ENCODE measurements around the gene PLSCR4. TPM values are rescaled to one million over a fixed set of nuclear protein-coding genes. Genes with fewer than 3 reads are reported as not detected.

Gene PLSCR4
- total and polyA plus RNA-seq, 4 donors = 19.5 to 56.4 (median 34.9) TPM

DNA sequence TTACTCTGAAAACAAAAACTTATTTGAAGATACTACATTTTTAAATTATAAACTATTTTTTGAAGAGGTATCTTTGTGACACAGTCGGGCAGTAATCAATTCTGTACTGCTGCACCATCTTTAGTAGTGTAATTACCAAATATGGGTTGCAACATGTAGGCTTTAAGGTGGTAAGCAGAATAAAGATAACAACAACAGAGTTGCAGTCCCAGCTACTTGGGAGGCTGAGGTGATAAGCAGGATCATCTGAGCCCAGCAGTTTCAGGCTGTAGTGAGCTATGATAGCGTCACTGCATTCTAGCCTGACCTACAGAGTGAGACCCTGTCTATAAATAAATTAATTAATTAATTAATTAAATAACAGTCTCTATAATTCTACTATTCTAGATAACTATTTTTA is 95.9 kb downstream of the PLSCR4 start:
- Histone ChIP-seq H3K9ac (ENCODE audit: low read depth in 1 of 2, low read length in 2 of 2) (no peak overlapping the region), H3K27me3 (ENCODE audit: control insufficient read depth in 4 of 4, insufficient read depth in 4 of 4, low read length in 3 of 4) (no peaks in the 10 kb centered on the region), H3K36me3 (ENCODE audit: control insufficient read depth in 4 of 4, insufficient read depth in 3 of 4, low read depth in 1 of 4, low read length in 3 of 4) (peaks cover 0 to 2% (median 0%) of the 10 kb centered on the region in 4 donors), H3K4me1 (ENCODE audit: control insufficient read depth in 4 of 4, insufficient read depth in 4 of 4, low read length in 3 of 4) (peaks cover 9 to 67% (median 40%) of the 10 kb centered on the region in 4 donors), H3K27ac (ENCODE audit: low read depth in 1 of 2, low read length in 2 of 2) (no peak overlapping the region), H3K9me3 (ENCODE audit: control insufficient read depth in 4 of 4, low read length in 3 of 4) (no peaks in the 10 kb centered on the region), H3K4me3 (ENCODE audit: low read depth in 1 of 3, low read length in 3 of 3) (no peak overlapping the region)
- WGBS = 35% methylated on average over 2 of the region's 2 CpGs
- TF ChIP-seq EGR1 (IDR thresholded peaks at IDR 0.05; ENCODE audit: low read depth in 2 of 2) (no peak), FOXA2 (IDR thresholded peaks at IDR 0.05) (no peak), RAD21 (IDR thresholded peaks at IDR 0.05) (no peak), SP1 (IDR thresholded peaks at IDR 0.05) (no peak), RXRA (IDR thresholded peaks at IDR 0.05) (no peak), YY1 (IDR thresholded peaks at IDR 0.05) (no peak), HNF4A (conservative IDR thresholded peaks at IDR 0.05) (no peak), NR2F2 (IDR thresholded peaks at IDR 0.05) (no peak), GABPA (IDR thresholded peaks at IDR 0.05 in 1 of 2, conservative IDR thresholded peaks at IDR 0.05 in 1 of 2) (no peak), HNF4G (IDR thresholded peaks at IDR 0.05) (no peak)
- TF ChIP-seq, protein P1, sequence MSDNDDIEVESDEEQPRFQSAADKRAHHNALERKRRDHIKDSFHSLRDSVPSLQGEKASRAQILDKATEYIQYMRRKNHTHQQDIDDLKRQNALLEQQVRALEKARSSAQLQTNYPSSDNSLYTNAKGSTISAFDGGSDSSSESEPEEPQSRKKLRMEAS (IDR thresholded peaks at IDR 0.05) = no peak
- TF ChIP-seq, protein P2, sequence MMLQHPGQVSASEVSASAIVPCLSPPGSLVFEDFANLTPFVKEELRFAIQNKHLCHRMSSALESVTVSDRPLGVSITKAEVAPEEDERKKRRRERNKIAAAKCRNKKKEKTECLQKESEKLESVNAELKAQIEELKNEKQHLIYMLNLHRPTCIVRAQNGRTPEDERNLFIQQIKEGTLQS (IDR thresholded peaks at IDR 0.05) = no peak
- TF ChIP-seq, protein P3, sequence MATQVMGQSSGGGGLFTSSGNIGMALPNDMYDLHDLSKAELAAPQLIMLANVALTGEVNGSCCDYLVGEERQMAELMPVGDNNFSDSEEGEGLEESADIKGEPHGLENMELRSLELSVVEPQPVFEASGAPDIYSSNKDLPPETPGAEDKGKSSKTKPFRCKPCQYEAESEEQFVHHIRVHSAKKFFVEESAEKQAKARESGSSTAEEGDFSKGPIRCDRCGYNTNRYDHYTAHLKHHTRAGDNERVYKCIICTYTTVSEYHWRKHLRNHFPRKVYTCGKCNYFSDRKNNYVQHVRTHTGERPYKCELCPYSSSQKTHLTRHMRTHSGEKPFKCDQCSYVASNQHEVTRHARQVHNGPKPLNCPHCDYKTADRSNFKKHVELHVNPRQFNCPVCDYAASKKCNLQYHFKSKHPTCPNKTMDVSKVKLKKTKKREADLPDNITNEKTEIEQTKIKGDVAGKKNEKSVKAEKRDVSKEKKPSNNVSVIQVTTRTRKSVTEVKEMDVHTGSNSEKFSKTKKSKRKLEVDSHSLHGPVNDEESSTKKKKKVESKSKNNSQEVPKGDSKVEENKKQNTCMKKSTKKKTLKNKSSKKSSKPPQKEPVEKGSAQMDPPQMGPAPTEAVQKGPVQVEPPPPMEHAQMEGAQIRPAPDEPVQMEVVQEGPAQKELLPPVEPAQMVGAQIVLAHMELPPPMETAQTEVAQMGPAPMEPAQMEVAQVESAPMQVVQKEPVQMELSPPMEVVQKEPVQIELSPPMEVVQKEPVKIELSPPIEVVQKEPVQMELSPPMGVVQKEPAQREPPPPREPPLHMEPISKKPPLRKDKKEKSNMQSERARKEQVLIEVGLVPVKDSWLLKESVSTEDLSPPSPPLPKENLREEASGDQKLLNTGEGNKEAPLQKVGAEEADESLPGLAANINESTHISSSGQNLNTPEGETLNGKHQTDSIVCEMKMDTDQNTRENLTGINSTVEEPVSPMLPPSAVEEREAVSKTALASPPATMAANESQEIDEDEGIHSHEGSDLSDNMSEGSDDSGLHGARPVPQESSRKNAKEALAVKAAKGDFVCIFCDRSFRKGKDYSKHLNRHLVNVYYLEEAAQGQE (IDR thresholded peaks at IDR 0.05) = no peak
- DNase-seq (ENCODE audit: low spot score) = no peak

DNA sequence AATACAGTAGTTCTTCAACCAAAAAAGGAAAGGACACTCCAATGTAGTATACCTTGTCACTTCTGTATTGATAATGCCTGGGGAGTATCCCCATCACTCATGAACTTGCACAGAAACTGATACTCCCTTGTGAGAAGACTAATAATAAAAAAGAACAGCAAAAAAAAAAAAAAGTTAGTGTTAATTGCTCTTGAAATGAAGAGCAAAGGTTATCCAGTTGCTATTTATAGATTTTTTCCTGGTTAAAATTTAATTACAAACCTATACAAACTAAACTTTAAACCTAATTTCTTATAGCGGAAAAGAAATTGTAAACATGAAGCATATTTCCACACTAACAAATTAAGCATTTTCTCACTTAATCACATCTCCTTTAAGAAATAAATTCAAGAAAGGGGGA is 96.6 kb downstream of the PLSCR4 start:
- Histone ChIP-seq H3K27me3 (ENCODE audit: control insufficient read depth in 4 of 4, insufficient read depth in 4 of 4, low read length in 3 of 4) (no peaks in the 10 kb centered on the region), H3K4me1 (ENCODE audit: control insufficient read depth in 4 of 4, insufficient read depth in 4 of 4, low read length in 3 of 4) (peaks cover 9 to 68% (median 40%) of the 10 kb centered on the region in 4 donors), H3K27ac (ENCODE audit: low read depth in 1 of 2, low read length in 2 of 2) (no peak overlapping the region), H3K9me3 (ENCODE audit: control insufficient read depth in 4 of 4, low read length in 3 of 4) (no peaks in the 10 kb centered on the region), H3K36me3 (ENCODE audit: control insufficient read depth in 4 of 4, insufficient read depth in 3 of 4, low read depth in 1 of 4, low read length in 3 of 4) (peaks cover 0 to 4% (median 0%) of the 10 kb centered on the region in 4 donors), H3K9ac (ENCODE audit: low read depth in 1 of 2, low read length in 2 of 2) (no peak overlapping the region), H3K4me3 (ENCODE audit: low read depth in 1 of 3, low read length in 3 of 3) (no peak overlapping the region)
- WGBS = 34% methylated on average over 1 of the region's 1 CpG
- DNase-seq (ENCODE audit: low spot score) = no peak
- TF ChIP-seq, protein P4, sequence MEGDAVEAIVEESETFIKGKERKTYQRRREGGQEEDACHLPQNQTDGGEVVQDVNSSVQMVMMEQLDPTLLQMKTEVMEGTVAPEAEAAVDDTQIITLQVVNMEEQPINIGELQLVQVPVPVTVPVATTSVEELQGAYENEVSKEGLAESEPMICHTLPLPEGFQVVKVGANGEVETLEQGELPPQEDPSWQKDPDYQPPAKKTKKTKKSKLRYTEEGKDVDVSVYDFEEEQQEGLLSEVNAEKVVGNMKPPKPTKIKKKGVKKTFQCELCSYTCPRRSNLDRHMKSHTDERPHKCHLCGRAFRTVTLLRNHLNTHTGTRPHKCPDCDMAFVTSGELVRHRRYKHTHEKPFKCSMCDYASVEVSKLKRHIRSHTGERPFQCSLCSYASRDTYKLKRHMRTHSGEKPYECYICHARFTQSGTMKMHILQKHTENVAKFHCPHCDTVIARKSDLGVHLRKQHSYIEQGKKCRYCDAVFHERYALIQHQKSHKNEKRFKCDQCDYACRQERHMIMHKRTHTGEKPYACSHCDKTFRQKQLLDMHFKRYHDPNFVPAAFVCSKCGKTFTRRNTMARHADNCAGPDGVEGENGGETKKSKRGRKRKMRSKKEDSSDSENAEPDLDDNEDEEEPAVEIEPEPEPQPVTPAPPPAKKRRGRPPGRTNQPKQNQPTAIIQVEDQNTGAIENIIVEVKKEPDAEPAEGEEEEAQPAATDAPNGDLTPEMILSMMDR (IDR thresholded peaks at IDR 0.05; ENCODE audit: low read depth, low read length, missing input control) = no peak
- TF ChIP-seq HNF4A (conservative IDR thresholded peaks at IDR 0.05) (peak in 1 of 2 donors; percentile 10), FOXA2 (IDR thresholded peaks at IDR 0.05) (no peak), EGR1 (IDR thresholded peaks at IDR 0.05; ENCODE audit: low read depth in 2 of 2) (no peak), YY1 (IDR thresholded peaks at IDR 0.05) (no peak)
- TF ChIP-seq, protein P5, sequence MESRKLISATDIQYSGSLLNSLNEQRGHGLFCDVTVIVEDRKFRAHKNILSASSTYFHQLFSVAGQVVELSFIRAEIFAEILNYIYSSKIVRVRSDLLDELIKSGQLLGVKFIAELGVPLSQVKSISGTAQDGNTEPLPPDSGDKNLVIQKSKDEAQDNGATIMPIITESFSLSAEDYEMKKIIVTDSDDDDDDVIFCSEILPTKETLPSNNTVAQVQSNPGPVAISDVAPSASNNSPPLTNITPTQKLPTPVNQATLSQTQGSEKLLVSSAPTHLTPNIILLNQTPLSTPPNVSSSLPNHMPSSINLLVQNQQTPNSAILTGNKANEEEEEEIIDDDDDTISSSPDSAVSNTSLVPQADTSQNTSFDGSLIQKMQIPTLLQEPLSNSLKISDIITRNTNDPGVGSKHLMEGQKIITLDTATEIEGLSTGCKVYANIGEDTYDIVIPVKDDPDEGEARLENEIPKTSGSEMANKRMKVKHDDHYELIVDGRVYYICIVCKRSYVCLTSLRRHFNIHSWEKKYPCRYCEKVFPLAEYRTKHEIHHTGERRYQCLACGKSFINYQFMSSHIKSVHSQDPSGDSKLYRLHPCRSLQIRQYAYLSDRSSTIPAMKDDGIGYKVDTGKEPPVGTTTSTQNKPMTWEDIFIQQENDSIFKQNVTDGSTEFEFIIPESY (IDR thresholded peaks at IDR 0.05) = no peak
